Right hindlimb (tissue), 1 donor: ENCODE results near the gene CSPG5.
A peak's percentile ranks its signal among the peaks of the same experiment; 100 is the strongest.

Experiments
- DNase-seq: peaks from one replicate; pipeline ENCODE4 v3.0.0-alpha.2; 2018

Gene CSPG5

GRCh38 chr3:47586746-47587145, 8.1 kb upstream of the CSPG5 start:
- no peak for DNase-seq

- no peak for DNase-seq
Observed at GRCh38 chr3:47583320-47584075, 4.8 kb upstream of the CSPG5 start.

- no peak for DNase-seq
Observed at GRCh38 chr3:47581835-47582234, 3.2 kb upstream of the CSPG5 start.

- DNase-seq = no peak
Observed at GRCh38 chr3:47581422-47581821, 2.8 kb upstream of the CSPG5 start.

GRCh38 chr3:47580481-47580880, 1.8 kb upstream of the CSPG5 start:
- no peak for DNase-seq

GRCh38 chr3:47579875-47580274, 1.2 kb upstream of the CSPG5 start:
- DNase-seq = no peak

GRCh38 chr3:47578119-47578632, 489 bp downstream of the CSPG5 start:
- DNase-seq = peak; percentile 65

- DNase-seq = peak; percentile 27
Observed at GRCh38 chr3:47577583-47578118, 1.0 kb downstream of the CSPG5 start.

GRCh38 chr3:47573190-47574172, 5.2 kb downstream of the CSPG5 start:
- DNase-seq = no peak

GRCh38 chr3:47571391-47572175, 7.1 kb downstream of the CSPG5 start:
- no peak for DNase-seq

- DNase-seq = no peak
Observed at GRCh38 chr3:47568901-47569300, 9.8 kb downstream of the CSPG5 start.

- no peak for DNase-seq
Observed at GRCh38 chr3:47567149-47567548, 11.5 kb downstream of the CSPG5 start.

GRCh38 chr3:47566667-47567066, 12.0 kb downstream of the CSPG5 start:
- no peak for DNase-seq

GRCh38 chr3:47565734-47566550, 12.7 kb downstream of the CSPG5 start:
- no peak for DNase-seq

GRCh38 chr3:47556351-47556750, 22.3 kb downstream of the CSPG5 start:
- DNase-seq = no peak

- DNase-seq = no peak
Observed at GRCh38 chr3:47554335-47554734, 24.3 kb downstream of the CSPG5 start.

GRCh38 chr3:47553407-47553806, 25.3 kb downstream of the CSPG5 start:
- no peak for DNase-seq

- peak; percentile 58 for DNase-seq
Observed at GRCh38 chr3:47542471-47543173, 36.0 kb downstream of the CSPG5 start.

- no peak for DNase-seq
Observed at GRCh38 chr3:47541583-47542108, 37.0 kb downstream of the CSPG5 start.

- DNase-seq = no peak
Observed at GRCh38 chr3:47540281-47540680, 38.4 kb downstream of the CSPG5 start.

GRCh38 chr3:47536967-47537366, 41.7 kb downstream of the CSPG5 start:
- no peak for DNase-seq
